ENCODE data around the gene RSL1D1. TPM values are rescaled to one million over a fixed set of nuclear protein-coding genes. Genes with fewer than 3 reads are reported as not detected.

RSL1D1 gene
- total and polyA plus RNA-seq, 9 of the 15 experiments (the other 6 are each of a cell fraction or from before 2014, with no cell fraction given) = 259 to 753 (median 373) TPM

DNA sequence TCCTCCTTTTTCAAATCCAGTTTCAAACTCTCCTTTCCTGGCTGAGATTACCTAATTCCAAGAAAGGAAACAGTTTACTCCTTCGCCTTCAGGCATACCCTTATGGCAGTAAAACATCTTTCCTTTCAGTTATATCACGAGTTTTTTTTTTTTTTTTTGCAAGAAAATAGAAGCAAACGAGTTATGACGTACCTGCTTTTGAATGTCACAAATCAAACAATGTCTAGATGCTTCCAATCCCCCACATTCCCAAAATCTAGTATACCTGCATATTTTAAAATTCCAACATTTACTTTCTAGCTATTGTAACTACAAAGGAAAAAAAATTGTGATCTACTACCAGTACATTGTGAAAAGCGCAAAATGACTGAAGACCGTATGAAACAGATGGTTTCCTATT, 35.5 kb upstream of the RSL1D1 start:
- intact Hi-C loops (cut with micrococcal nuclease) = no loop called here
- ChIA-PET CTCF (ENCODE audit: low intra/inter-chr PET ratio) (no interaction called here), POLR2A (no interaction called here)
- WGBS (ENCODE audit: insufficient coverage, low coverage, missing lambda C conversion rate) = 89% methylated on average over 5 of the region's 6 CpGs
- H2AFZ ChIP-seq (ENCODE audit: low read depth, low read length) = no peak overlapping the region
- no peaks in the 10 kb centered on the region for H4K20me1 ChIP-seq (replicated peaks; ENCODE audit: control insufficient read depth, insufficient read depth, low read length)
- in situ Hi-C loops (cut with MboI) = no loop called here
- H3K27ac ChIP-seq (ENCODE audit: extremely low read depth, low read depth, low read length) = no peak overlapping the region
- no peaks in the 10 kb centered on the region for H3K4me1 ChIP-seq (replicated peaks in 1 of 2; ENCODE audit: control insufficient read depth in 2 of 2, insufficient read depth in 2 of 2, low read length in 2 of 2)
- no peaks in the 10 kb centered on the region for H3K9me3 ChIP-seq (replicated peaks; ENCODE audit: control insufficient read depth, insufficient read depth, low read depth, low read length)
- no TSS peak for BruUV-seq (replicated peaks)
- H3K27me3 ChIP-seq (ENCODE audit: control insufficient read depth in 2 of 2, insufficient read depth in 2 of 2, low read length in 2 of 2) = no peaks in the 10 kb centered on the region
- H3K9me1 ChIP-seq (ENCODE audit: control insufficient read depth, insufficient read depth, low read length) = no peaks in the 10 kb centered on the region
- peaks cover 82% of the 10 kb centered on the region for H3K36me3 ChIP-seq (ENCODE audit: control insufficient read depth, insufficient read depth, low read length)
- TF ChIP-seq RBM17 (IDR thresholded peaks at IDR 0.05; ENCODE audit: borderline replicate concordance, low read depth, low read length) (no peak), CBFA2T3 (IDR thresholded peaks at IDR 0.05) (no peak), MYC (IDR thresholded peaks at IDR 0.05; ENCODE audit: low read depth, low read length) (no peak), MYC (CRISPR knock-in tag; IDR thresholded peaks at IDR 0.05; ENCODE audit: borderline replicate concordance, low read depth) (no peak), RB1 (IDR thresholded peaks at IDR 0.05; ENCODE audit: low read depth) (no peak), ZNF586 (CRISPR knock-in tag; conservative IDR thresholded peaks at IDR 0.05) (no peak), RFX1 (IDR thresholded peaks at IDR 0.05) (no peak)
- TF ChIP-seq, protein P1, sequence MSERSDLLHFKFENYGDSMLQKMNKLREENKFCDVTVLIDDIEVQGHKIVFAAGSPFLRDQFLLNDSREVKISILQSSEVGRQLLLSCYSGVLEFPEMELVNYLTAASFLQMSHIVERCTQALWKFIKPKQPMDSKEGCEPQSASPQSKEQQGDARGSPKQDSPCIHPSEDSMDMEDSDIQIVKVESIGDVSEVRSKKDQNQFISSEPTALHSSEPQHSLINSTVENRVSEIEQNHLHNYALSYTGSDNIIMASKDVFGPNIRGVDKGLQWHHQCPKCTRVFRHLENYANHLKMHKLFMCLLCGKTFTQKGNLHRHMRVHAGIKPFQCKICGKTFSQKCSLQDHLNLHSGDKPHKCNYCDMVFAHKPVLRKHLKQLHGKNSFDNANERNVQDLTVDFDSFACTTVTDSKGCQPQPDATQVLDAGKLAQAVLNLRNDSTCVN (CRISPR knock-in tag; IDR thresholded peaks at IDR 0.05) = no peak
- TF ChIP-seq, protein P2, sequence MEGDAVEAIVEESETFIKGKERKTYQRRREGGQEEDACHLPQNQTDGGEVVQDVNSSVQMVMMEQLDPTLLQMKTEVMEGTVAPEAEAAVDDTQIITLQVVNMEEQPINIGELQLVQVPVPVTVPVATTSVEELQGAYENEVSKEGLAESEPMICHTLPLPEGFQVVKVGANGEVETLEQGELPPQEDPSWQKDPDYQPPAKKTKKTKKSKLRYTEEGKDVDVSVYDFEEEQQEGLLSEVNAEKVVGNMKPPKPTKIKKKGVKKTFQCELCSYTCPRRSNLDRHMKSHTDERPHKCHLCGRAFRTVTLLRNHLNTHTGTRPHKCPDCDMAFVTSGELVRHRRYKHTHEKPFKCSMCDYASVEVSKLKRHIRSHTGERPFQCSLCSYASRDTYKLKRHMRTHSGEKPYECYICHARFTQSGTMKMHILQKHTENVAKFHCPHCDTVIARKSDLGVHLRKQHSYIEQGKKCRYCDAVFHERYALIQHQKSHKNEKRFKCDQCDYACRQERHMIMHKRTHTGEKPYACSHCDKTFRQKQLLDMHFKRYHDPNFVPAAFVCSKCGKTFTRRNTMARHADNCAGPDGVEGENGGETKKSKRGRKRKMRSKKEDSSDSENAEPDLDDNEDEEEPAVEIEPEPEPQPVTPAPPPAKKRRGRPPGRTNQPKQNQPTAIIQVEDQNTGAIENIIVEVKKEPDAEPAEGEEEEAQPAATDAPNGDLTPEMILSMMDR (IDR thresholded peaks at IDR 0.05 in 2 of 3, conservative IDR thresholded peaks at IDR 0.05 in 1 of 3; ENCODE audit: insufficient read depth in 2 of 3, low read depth in 1 of 3, low read length in 3 of 3) = no peak
- TF ChIP-seq, protein P3, sequence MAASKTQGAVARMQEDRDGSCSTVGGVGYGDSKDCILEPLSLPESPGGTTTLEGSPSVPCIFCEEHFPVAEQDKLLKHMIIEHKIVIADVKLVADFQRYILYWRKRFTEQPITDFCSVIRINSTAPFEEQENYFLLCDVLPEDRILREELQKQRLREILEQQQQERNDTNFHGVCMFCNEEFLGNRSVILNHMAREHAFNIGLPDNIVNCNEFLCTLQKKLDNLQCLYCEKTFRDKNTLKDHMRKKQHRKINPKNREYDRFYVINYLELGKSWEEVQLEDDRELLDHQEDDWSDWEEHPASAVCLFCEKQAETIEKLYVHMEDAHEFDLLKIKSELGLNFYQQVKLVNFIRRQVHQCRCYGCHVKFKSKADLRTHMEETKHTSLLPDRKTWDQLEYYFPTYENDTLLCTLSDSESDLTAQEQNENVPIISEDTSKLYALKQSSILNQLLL (CRISPR knock-in tag; IDR thresholded peaks at IDR 0.05; ENCODE audit: borderline replicate concordance) = no peak
- ATAC-seq (no peak), FAIRE-seq (no peak), DNase-seq (ENCODE audit: extremely low read depth in 1 of 4, low spot score in 3 of 4) (no peak)
- 0 out of 3 replicates have a peak, but pooled peaks cover 5% of the 10 kb centered on the region for H3K79me2 ChIP-seq (ENCODE audit: control insufficient read depth, insufficient read depth, low read length)
- H3K9ac ChIP-seq (ENCODE audit: insufficient read depth in 1 of 2, low read depth in 2 of 2, low read length in 2 of 2) = no peak overlapping the region
- no peak overlapping the region for H3K4me2 ChIP-seq (ENCODE audit: insufficient read depth, low read length)
- H3K4me3 ChIP-seq = no peak overlapping the region

Data from K562 (cell line).